HG02763 (cell line): ENCODE data around the gene PPP6R1.

Source experiments
- ATAC-seq: cut with Tn5 transposase; IDR thresholded peaks from one replicate; pipeline ENCODE4 v1.9.1; 2021; ENCODE audit warnings: mild to moderate bottlenecking, moderate library complexity; ENCODE audit not compliant: unreplicated experiment

PPP6R1 gene

DNA sequence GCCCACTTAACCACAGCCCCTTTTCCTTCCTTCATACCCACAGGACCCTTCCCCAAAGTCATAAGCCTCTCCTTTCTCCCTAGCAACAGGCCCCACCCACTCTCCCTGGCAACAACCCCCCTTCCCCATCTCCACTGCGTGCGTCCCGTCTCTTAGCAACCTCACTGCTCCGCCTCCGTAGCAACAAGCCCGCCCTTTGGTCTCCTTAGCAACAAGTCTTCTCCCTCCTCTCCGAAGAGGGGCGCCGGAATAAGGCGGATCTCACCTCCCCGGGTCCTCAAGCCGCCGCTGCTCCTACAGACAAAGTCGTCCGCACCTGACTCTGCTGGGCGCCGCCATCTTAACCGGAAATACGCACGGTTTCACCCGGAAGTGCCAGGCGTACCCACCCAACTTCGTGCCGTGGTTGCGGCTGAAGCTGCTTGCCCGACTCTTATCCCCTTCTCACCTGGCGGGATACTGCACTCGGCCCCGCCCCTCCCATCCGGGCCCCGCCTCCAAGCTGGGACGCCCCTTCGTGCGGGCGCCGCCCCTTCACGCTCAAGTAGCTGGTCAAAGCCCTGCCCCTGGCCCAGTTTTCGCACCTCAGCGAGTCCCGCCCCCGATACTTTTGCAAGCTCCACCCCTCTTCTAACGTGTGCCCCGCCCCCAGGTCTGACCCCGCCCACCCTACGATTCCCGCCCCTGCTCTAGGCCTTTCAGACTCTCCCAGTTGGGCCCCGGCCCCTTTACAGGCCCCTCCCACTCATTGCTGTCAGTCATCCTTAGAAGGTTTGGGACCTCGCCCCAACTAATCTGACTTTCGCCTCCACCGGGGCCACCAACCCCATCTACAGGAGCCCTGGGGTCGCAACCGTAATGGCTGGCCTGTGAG, 21.2 kb upstream of the PPP6R1 start, which contains the start of gene HSPBP1:
TSS of gene HSPBP1 (minus strand) at position 341 of the 874 bp plus-strand sequence. CDS start 502 bp downstream, outside the sequence.
- ATAC-seq = peak; percentile 68

DNA sequence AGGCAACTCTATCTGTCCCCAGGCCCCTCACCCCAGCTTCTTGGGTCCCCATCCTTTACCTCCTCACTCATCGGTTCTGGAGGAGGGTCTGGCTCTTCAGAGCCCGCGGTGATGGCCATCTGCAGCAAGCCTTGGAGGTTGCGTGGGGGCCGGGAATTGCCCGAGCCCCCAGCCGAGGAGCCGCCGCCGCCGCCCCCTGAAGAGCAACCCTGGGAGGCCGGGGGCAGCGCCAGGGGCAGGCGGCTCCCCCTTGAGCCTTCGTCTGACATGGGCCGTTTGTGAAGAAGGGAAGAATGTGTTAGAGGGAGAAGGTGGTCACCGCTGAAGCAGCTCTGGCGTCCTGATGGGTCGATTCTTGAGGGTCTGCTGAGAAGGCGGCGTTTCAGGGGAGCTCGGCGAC, 20.5 kb upstream of the PPP6R1 start:
- ATAC-seq = no peak

DNA sequence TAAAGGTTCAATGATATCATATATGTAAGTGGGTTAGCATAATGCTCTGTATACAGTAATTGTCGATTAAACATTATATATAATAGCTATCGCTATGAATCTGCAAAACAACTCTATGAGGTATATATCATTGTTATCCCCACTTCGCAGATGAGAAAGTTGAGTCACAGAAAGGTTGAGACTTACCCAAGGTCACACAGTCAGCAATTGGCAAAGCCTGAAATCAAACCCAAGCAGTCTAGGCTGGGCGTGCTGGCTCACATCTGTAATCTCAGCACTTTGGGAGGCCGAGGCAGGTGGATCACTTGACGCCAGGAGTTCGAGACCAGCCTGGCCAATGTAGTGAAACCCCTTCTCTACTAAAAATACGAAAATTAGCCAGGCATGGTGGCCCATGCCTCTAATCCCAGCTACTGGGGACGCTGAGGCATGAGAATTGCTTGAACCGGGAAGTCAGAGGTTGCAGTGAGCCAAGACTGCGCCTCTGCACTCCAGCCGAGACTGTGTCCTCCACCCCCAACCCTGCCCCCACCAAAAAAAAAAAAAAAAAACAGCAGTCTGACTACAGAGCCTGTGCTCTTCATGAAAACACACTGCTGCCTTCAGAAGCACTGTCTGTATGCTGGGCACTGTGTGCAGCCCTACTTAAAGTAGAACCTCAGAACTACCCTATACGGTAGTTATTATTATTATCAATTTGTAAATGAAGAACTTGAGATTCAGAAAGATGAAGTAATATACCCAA, 19.7 kb upstream of the PPP6R1 start:
- no peak for ATAC-seq

DNA sequence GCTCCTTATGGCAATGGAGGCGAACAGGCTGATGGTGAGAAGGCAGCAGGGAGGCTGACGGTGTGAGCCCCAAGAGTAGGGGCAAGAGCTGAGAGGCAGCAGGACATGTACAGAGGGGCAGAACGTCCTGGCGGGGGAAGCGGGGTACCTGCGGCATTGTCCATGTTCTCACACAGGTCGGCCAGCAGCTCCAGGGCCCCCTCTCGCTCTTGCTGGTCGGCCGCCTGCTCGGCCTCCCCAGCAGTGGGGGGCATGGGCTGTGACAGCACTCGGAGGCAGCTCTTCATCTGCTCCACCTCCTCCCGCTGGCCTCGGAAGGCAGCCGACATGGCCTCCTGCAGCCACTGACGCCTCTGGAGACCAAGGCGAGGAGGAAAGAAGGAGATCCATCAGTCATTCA, 18.7 kb upstream of the PPP6R1 start:
- no peak for ATAC-seq

DNA sequence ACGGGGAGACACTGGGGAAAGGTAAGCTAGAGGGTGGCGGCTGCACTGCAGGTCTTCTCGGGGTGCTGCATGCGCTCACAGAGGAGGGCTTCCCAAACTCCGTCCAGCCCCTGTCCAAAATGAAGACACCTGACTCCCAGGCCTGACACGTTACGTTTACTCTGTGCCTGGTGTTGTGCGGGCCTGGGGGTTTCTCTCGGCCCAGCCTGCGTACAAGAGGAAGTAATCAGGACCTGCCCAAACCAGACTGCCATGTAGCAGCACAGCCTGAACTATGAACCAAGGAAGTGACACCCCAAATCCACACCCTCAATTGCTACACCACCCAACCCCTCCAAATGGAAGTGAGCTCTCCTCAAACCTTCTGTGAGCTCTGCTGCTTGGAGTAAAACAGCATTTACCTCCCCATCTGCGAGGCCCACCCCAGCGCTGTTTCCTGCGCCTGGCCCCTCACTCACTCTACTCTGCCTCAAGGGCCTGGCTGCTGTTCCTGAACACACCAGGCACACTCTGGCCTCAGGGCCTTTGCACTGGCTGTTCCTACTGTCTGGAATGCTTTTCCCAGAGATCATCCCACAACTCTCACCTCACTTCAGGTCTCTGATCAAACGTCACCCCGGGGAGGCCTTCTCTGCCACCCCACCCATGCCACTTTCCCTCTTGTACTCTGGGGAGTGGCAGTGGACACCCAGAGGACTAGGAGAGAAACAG, 18.1 kb upstream of the PPP6R1 start:
- no peak for ATAC-seq

DNA sequence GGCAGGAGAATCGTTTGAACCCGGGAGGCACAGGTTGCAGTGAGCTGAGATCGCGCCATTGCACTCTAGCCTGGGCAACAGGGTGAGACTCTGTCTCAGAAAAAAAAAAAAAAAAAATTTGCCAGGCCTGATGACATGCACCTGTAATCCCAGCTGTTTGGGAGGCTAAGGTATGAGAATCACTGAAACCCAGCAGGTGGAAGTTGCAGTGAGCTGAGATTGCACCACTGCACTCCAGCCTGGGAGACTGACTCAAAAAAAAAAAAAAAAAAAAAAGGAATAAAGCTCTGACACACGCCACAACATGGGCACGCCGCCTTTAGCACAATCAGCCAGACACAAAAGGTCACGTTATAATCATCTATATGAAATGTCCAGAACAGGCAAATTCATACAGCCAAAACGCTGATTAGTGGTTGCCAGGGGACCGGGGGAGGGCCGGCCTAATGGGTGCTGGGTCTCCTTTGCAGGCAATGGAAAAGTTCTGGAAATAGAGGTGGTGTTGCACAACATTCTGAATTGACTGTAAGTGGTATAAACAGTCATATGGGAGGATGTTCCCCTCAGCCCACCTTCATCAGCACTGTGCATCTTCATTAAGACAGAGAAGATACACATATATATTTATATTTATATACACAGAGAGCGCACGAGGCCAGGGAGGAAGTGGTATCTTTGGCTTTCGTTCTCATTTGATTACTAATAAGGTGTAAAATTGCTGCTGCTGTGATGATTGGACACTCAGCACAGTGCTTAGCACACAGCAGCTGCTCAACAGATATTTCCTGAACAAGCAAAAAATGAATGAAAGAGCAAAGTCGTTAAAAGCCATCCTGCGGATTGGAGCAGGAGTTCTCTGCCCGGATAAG, 17.3 kb upstream of the PPP6R1 start:
- peak; percentile 33 for ATAC-seq

DNA sequence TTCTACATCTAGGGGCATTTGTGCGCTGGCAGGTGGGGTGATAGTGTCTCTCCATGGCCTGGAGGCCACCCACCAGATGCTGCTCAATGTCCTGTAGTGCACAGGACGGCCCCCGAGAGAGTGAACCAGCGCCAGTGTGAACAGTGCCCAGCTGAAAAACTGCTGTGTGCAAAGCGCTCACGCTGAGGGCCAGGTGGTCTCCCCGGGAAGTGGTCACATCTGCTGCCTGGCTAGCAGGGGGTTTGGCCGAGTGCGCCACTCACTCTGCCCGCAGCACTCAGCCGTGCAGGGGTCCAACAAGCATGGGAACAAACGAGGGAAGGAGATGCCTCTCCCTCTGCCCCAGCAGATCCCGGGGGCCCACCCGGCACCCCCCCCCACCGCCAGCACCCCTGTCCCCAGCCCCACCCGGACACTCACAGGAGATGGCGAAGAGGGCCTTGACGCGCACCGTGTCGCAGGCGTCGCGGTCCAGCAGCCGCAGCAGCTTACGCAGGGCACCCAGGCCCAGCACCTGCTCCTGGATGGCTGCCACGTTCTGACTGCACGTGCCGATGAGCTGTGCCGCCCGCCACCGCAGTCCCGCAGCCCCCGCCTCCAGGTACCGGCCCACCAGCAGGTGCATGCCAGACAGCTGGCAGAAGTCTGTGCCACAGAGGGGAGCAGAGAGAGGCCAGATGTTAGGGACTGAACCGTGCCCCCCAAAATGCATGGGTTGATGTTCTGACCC, 15.3 kb upstream of the PPP6R1 start:
- no peak for ATAC-seq

DNA sequence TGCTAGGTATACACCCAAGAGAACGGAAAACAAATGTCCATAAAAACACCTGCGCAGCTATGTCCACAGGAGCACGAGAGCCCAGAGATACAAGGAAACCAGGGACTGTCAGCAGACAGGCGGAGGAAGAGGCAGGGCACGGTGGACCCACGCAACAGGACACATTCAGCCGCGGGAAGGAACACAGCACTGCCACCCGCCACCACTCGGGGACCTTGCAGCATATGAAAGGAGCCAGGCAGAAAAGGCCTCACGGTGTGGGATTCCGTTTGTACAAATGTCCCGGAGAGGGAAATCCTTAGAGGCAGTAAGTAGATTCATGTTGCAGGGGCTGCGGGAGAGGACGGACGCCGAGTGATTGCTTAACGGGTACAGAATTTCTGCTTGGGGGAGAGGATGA, 13.3 kb upstream of the PPP6R1 start:
- no peak for ATAC-seq

DNA sequence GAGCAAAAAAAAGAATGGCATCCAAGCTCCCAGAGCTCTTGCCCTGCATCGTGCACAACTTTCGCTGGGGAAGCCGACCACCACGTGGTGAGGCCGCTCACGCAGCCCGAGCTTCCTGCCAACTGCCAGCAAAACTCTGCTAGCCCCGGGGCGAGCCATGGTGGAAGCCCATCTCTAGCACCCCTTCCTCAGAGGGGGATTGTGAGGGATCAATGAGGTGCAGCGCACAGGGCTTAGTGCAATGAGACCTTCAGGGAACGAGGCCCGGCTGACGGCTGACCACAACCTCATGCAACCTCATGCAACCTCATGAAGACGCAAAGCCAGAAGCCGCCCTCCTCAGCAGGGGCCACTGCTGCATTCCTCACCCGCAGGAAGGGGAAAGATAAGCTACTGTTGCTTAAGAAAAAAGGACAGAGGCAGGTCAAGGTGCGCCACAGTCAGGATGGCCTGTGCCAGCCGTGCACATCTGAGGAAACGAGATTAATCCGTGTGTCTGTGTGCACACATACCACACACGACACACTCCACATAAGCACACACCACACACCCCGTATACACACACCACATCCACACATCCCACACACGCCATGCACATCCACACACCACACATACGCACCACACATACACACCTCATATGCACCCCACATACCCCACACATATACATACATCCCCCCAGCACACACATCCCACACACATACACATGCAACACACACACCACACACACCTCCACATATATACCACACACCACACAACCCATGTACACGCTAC, 11.5 kb upstream of the PPP6R1 start:
- no peak for ATAC-seq

DNA sequence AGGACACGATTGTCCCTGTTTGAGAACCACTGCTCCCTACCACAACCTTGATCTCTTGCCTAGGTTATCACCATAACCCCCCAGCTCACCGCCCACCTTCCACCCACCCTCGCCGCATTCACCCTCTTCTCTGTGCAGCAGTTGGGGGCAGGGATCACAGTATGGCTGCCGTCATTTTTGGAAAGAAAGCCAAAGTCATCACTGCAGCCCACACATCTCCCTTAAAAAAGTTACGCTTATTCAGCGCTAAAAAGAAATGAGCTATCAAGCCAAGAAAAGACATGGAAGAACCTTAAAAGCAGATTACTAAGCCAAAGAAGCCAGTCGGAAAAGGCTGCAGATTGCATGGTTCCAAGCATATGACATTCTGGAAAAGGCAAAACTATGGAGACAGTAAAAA, 10.5 kb upstream of the PPP6R1 start:
- ATAC-seq = no peak

DNA sequence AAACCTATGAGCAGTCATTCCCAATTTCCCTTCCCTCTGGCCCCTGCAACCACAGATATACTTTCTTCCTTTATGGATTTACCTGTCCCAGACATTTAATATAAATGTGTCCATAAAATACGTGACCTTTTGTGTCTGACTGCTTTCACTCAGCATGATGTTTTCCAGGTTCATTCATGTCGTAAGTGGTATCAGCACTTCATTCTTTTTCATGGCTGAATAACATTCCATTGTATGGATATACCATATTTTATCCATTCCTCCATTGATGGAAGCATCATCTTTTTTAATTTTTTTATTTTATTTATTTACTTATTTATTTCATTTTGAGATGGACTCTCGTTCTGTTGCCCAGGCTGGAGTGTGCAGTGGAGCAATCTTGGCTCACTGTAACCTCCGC, 8.0 kb upstream of the PPP6R1 start:
- ATAC-seq = no peak

DNA sequence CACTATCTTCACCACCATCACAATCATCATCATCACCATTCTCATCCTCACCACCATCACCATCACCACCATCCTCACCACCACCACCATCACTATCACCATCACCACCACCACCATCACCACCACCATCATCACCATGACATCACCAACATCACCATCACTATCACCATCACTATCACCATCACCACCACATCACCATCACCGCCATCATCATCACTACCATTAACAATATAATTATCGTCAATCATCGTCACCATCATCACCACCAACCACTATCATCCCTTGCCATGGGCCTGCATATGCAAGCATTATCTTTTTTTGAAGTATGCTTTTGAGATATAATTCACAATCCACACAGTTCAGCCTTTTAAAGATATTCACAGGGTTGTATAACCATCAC, 7.6 kb upstream of the PPP6R1 start:
- no peak for ATAC-seq

DNA sequence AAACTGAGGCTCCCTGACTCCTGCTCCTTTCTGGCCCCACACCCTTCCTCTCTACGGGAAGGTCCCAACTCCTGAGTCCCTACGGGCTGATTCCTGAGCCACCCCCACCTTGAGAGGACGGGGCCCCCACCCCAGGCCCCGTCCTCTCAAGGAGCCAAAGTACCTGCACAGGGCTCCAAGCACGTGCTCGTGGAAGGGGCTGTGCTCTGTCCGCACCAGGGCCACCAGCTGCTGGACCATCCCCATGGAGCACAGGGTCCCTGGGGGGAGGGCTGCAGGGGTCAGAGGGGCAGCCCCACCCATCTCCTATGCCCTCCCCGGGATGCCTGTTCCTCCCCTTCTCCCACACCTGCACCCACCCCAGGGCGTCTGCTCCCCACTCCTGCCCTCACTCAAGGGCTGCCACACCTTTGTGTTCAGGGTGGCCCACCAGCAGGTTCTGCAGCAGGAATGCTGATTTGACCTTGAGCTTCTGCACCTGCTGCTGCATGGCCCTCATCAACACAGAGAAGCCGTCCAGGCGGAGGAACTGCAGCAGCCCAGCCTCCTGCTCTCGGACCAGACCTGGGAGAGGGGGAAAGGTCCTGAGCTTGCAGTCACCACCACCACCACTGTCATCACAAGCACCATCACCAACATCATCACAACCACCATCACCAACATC, 7.0 kb upstream of the PPP6R1 start:
- ATAC-seq = no peak

DNA sequence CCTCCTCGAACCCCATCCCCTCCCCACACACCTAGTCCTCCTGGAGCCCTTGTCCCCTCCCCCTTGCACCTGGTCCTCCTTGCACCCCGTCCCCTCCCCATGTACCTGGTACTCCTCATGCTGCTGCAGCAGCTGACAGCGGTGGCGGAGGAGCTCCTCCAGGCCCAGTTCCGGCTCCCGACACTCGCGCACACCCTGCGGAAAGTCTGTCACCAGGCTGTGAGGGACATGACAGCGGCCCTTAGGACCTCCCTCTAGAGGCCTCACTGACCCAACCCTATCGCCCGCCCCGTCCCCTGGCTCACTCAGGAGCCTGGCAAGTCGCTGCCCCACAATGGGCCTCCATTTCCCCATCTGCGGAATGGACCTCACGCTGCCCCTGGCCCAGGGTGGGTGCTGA, 6.4 kb upstream of the PPP6R1 start:
- no peak for ATAC-seq

DNA sequence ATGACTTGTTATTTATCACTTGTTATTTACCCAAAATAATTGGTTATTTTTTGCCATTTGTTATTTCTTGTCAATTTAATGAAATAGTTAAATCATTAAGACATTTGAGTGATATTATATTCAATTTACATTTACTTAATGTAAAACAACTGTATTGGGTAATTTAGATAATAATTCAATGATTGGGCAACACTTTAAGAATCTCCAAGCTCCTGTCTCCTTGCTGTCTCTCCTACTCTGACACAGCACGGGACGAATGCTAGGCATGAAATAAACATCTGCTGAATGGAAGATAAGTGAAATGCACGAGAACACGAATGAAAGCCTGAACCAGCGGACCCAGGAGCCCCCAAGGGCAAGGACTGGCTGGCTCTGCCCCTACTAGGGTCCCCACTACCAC, 5.7 kb upstream of the PPP6R1 start:
- ATAC-seq = no peak

DNA sequence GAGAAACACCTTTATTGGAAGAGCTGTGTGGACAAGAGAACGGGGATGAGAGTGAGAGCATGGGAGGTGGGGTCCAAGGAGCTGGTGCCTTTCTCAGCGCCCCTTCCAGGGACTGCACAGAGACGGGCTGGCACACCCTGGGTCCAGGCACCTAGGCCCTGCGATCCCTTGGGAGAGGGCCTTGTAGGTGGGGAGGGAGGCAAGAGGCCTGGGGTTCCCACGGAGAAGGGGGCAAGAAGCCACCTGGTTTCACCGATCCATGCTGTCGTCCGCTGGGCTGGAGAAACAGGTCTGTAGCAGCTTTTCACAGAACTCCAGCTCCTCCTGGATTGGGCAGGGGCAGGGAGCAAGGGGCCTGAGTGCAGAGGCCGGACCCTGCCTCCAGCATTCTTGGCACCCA, 3.5 kb upstream of the PPP6R1 start:
- ATAC-seq = no peak

DNA sequence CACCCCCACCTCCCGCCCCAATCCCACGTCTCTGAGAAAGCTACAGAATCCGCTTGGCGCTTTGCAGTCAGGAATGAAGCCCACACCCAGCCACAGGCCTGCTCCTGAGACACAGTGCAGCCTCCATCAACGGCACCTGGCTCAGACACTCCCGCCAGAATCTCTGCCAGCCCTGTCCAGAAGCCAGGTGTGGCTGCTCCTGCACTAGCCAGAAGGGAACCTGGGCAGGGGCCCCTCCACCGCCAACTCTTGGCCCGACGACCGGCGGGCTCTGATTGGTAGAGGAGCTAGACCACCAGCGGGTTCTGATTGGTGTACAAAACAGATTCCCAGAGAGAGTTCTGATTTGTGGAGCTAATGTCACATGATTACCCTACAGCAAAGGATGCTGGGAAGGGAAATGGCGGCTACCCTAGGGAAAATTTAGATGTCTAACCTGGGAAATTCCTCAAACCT, 2.9 kb upstream of the PPP6R1 start:
- no peak for ATAC-seq

DNA sequence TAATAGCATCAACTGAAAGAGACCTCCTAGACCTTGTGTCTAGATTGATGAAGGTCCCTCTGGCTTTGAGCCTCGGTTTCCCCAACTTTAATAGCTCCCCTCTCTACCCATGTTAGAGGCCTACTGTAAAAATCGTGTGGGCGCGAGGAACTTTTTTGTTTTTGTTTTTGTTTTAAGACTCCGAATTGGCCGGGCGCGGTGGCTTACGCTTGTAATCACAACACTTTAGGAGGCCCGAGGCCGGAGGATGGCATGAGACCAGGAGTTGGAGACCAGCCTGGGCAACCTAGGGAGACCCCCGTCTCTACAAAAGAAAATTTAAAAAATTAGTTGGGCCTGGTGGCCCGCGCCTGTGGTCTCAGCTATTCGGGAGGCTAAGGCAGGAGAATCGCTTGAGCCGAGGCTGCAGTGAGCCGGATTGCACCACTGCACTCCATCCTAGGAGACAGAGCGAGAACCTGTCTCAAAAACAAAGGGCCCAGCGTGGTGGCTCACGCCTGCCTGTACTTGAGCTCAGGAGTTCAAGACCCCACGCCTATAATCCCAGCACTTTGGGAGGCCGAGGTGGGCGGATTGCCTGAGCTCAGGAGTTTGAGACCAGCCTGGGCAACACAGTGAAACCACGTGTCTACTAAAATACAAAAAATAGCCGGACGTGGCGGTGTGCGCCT, 858 bp upstream of the PPP6R1 start:
- no peak for ATAC-seq
